ENCODE results near the gene C1QTNF8. TPM values are rescaled to one million over a fixed set of nuclear protein-coding genes. Genes with fewer than 3 reads are reported as not detected.

C1QTNF8 gene
- total and polyA plus RNA-seq, 5 donors from 2014 or later = not detected

DNA sequence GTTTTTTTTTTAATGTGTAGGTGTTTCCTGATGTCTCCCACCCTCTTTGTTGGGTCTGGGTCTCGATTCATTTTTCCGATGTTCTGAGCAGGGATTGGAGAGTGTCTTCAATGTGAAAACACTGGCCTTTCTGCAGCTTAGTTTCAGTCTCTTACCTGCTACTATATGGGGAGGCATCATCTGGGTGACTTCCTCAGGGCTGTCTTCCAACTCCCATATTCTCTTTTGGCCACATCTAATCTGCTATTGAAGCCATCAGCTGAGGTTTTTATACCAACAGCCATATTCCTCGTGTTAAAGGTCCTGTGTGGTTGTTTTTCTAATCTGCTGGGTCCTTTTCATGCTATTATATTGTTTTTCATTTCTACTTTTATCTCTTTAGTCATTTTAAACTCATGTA is 36.7 kb downstream of the C1QTNF8 start:
- H3K4me1 ChIP-seq (ENCODE audit: control insufficient read depth, insufficient read depth, low read length, poor library complexity, severe bottlenecking) = no peaks in the 10 kb centered on the region
- H3K27ac ChIP-seq (ENCODE audit: insufficient read depth, low read length, poor library complexity, severe bottlenecking) = no peak overlapping the region
- no peaks in the 10 kb centered on the region for H3K36me3 ChIP-seq (ENCODE audit: control insufficient read depth, insufficient read depth, low read length)
- H3K4me1 Mint-ChIP-seq = no peaks in the 10 kb centered on the region
- H3K4me3 Mint-ChIP-seq = no peak overlapping the region
- DNase-seq (no peak), ATAC-seq (ENCODE audit: low read depth in 2 of 2) (no peak)
- H3K9me3 ChIP-seq (ENCODE audit: control insufficient read depth in 2 of 2, low read length in 2 of 2) = peaks cover 3 to 8% of the 10 kb centered on the region in 2 experiments
- no peaks in the 10 kb centered on the region for H3K27me3 ChIP-seq (ENCODE audit: control insufficient read depth, insufficient read depth, low read length)
- no peaks in the 10 kb centered on the region for H3K36me3 Mint-ChIP-seq
- no peaks in the 10 kb centered on the region for H3K27me3 Mint-ChIP-seq
- no peak overlapping the region for H3K27ac Mint-ChIP-seq
- H3K4me3 ChIP-seq (ENCODE audit: low read depth, low read length) = no peak overlapping the region
- H3K9me3 Mint-ChIP-seq = peaks cover 0 to 6% (median 2%) of the 10 kb centered on the region in 7 donors

DNA sequence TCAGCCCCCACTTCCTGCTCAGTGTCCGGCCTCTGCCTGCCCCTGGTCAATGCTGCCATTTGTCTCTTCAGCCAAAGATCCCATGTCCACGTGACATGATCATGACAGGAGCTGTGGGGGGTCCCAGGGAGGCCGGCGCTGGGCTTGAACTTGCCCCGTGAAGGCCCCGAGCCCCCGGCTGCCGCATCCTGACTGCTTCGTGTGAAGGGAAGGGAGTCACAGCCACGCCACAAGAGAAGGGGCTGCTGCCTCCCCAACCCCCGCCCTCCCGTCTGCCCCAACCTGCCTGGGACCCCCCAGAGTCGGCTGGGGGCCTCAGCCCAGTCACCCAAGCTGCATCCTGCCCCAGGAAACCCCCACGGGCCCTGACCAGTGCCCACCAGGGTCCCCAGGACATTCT is 37.8 kb downstream of the C1QTNF8 start:
- ATAC-seq (ENCODE audit: low read depth in 2 of 2) = no peak
- no peaks in the 10 kb centered on the region for H3K27me3 ChIP-seq (ENCODE audit: control insufficient read depth, insufficient read depth, low read length)

DNA sequence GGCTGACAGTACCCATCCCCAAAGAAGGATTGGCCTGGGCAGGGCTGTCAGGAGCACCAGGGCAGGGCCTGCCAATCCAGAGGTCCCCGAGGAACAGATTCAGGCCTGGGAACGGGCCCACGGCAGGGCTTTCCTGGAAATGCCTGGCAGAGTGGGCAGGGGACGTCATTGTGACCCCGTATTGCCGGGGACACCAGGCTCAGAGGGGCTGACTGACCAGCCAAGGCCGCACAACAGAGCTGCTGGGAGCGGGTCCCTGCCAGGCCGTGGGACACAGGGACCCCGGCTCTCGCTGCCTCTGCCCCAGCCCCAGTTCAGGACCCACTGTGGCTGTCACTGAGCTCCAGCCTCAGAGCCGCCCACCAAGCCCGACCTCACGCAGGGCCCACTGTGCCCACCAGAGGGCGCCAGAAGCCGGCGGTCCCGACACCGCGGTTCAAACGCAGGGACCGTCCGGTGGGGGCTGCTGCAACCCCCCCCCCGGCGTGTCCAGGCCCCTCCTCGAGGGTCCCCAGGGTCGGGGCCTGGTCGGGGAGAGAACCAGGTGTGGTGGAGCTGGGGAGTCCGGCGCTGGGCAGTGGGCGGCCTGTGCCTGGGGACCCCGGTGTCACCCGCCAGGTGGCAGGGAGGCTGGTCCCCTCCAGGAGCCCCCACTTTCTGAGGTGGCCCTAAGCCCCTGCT is 38.7 kb downstream of the C1QTNF8 start:
- H3K27ac Mint-ChIP-seq = no peak overlapping the region

More for the DNA sequence above, 37.8 kb downstream of the C1QTNF8 start:
- no peak overlapping the region for H3K27ac Mint-ChIP-seq
- no peaks in the 10 kb centered on the region for H3K27me3 Mint-ChIP-seq
- H3K4me3 ChIP-seq (ENCODE audit: low read depth, low read length) = no peak overlapping the region
- H3K9me3 Mint-ChIP-seq = peaks cover 0 to 6% (median 2%) of the 10 kb centered on the region in 7 donors
- no peaks in the 10 kb centered on the region for H3K4me1 ChIP-seq (ENCODE audit: control insufficient read depth, insufficient read depth, low read length, poor library complexity, severe bottlenecking)
- no peak overlapping the region for H3K4me3 Mint-ChIP-seq
- H3K4me1 Mint-ChIP-seq = no peaks in the 10 kb centered on the region
- no peaks in the 10 kb centered on the region for H3K36me3 ChIP-seq (ENCODE audit: control insufficient read depth, insufficient read depth, low read length)
- DNase-seq = no peak
- H3K27ac ChIP-seq (ENCODE audit: insufficient read depth, low read length, poor library complexity, severe bottlenecking) = no peak overlapping the region
- H3K36me3 Mint-ChIP-seq = no peaks in the 10 kb centered on the region
- H3K9me3 ChIP-seq (ENCODE audit: control insufficient read depth in 2 of 2, low read length in 2 of 2) = peaks cover 3 to 8% of the 10 kb centered on the region in 2 experiments

DNA sequence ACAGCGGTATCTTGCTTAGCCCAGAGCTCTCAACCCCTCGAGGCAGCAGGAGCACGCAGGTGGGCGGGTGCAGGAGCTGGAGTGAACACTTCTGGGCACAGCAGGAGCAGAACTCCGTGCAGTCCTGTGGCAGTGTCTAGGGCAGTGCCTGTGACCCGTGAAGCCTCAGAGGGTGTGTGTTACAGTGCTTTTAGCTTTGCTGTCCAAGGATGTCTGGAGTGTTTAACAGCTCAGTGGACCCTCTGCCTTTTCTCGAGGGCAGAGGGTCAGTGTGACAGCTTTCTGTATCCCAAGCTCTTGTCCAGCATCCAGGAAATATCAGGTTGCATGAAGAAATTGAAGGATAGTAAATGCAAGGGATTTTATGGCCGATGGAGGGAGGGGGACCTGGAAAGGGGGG is 39.8 kb downstream of the C1QTNF8 start:
- no peaks in the 10 kb centered on the region for H3K36me3 Mint-ChIP-seq
- H3K4me3 Mint-ChIP-seq = no peak overlapping the region
- H3K36me3 ChIP-seq (ENCODE audit: control insufficient read depth, insufficient read depth, low read length) = no peaks in the 10 kb centered on the region
- H3K4me1 Mint-ChIP-seq = no peaks in the 10 kb centered on the region
- no peak overlapping the region for H3K4me3 ChIP-seq (ENCODE audit: low read depth, low read length)
- H3K9me3 Mint-ChIP-seq = peaks cover 0 to 6% (median 2%) of the 10 kb centered on the region in 7 donors
- peaks cover 3 to 8% of the 10 kb centered on the region in 2 experiments for H3K9me3 ChIP-seq (ENCODE audit: control insufficient read depth in 2 of 2, low read length in 2 of 2)
- no peaks in the 10 kb centered on the region for H3K4me1 ChIP-seq (ENCODE audit: control insufficient read depth, insufficient read depth, low read length, poor library complexity, severe bottlenecking)
- ATAC-seq (ENCODE audit: low read depth in 2 of 2) (no peak), DNase-seq (no peak)
- H3K27ac ChIP-seq (ENCODE audit: insufficient read depth, low read length, poor library complexity, severe bottlenecking) = no peak overlapping the region
- no peak overlapping the region for H3K27ac Mint-ChIP-seq
- no peaks in the 10 kb centered on the region for H3K27me3 Mint-ChIP-seq
- no peaks in the 10 kb centered on the region for H3K27me3 ChIP-seq (ENCODE audit: control insufficient read depth, insufficient read depth, low read length)

More for the DNA sequence above, 38.7 kb downstream of the C1QTNF8 start:
- peaks cover 0 to 6% (median 2%) of the 10 kb centered on the region in 7 donors for H3K9me3 Mint-ChIP-seq
- no peaks in the 10 kb centered on the region for H3K4me1 ChIP-seq (ENCODE audit: control insufficient read depth, insufficient read depth, low read length, poor library complexity, severe bottlenecking)
- H3K27me3 Mint-ChIP-seq = no peaks in the 10 kb centered on the region
- no peaks in the 10 kb centered on the region for H3K27me3 ChIP-seq (ENCODE audit: control insufficient read depth, insufficient read depth, low read length)
- H3K27ac ChIP-seq (ENCODE audit: insufficient read depth, low read length, poor library complexity, severe bottlenecking) = no peak overlapping the region
- H3K9me3 ChIP-seq (ENCODE audit: control insufficient read depth in 2 of 2, low read length in 2 of 2) = peaks cover 3 to 8% of the 10 kb centered on the region in 2 experiments
- no peak overlapping the region for H3K4me3 Mint-ChIP-seq
- H3K4me3 ChIP-seq (ENCODE audit: low read depth, low read length) = no peak overlapping the region
- peak in 1 of 2 donors; percentile 52 for ATAC-seq (ENCODE audit: low read depth in 2 of 2)
- no peaks in the 10 kb centered on the region for H3K4me1 Mint-ChIP-seq
- no peaks in the 10 kb centered on the region for H3K36me3 ChIP-seq (ENCODE audit: control insufficient read depth, insufficient read depth, low read length)
- DNase-seq = peak; percentile 13 to 48 (median 26)
- H3K36me3 Mint-ChIP-seq = no peaks in the 10 kb centered on the region

DNA sequence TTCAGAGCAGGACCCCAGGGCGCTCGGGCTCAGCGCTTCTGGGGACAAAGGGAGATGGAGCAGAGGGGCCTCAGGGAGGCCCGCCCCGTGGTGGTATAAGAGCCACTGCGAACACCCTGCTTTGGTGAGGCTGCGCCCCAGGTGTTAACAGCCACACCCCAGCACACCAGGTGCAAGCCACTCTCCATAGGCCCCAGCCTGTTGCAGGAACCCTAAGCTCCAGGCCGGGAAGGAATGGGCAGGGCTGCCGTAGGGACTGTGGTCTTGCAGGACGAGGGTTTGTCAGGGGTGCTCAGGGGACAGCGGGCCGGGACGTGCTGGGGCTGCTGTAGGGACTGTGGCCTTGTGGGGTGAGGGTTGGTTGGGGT is 40.5 kb downstream of the C1QTNF8 start:
- Mint-ChIP-seq H3K27me3 (no peaks in the 10 kb centered on the region), H3K27ac (no peak overlapping the region), H3K4me3 (no peak overlapping the region), H3K36me3 (no peaks in the 10 kb centered on the region), H3K4me1 (no peaks in the 10 kb centered on the region), H3K9me3 (peaks cover 0 to 6% (median 2%) of the 10 kb centered on the region in 7 donors)
- Histone ChIP-seq H3K27me3 (ENCODE audit: control insufficient read depth, insufficient read depth, low read length) (no peaks in the 10 kb centered on the region), H3K4me3 (ENCODE audit: low read depth, low read length) (no peak overlapping the region), H3K9me3 (ENCODE audit: control insufficient read depth in 2 of 2, low read length in 2 of 2) (peaks cover 3 to 8% of the 10 kb centered on the region in 2 experiments), H3K4me1 (ENCODE audit: control insufficient read depth, insufficient read depth, low read length, poor library complexity, severe bottlenecking) (no peaks in the 10 kb centered on the region), H3K36me3 (ENCODE audit: control insufficient read depth, insufficient read depth, low read length) (no peaks in the 10 kb centered on the region), H3K27ac (ENCODE audit: insufficient read depth, low read length, poor library complexity, severe bottlenecking) (no peak overlapping the region)
- DNase-seq = no peak
- no peak for ATAC-seq (ENCODE audit: low read depth in 2 of 2)

DNA sequence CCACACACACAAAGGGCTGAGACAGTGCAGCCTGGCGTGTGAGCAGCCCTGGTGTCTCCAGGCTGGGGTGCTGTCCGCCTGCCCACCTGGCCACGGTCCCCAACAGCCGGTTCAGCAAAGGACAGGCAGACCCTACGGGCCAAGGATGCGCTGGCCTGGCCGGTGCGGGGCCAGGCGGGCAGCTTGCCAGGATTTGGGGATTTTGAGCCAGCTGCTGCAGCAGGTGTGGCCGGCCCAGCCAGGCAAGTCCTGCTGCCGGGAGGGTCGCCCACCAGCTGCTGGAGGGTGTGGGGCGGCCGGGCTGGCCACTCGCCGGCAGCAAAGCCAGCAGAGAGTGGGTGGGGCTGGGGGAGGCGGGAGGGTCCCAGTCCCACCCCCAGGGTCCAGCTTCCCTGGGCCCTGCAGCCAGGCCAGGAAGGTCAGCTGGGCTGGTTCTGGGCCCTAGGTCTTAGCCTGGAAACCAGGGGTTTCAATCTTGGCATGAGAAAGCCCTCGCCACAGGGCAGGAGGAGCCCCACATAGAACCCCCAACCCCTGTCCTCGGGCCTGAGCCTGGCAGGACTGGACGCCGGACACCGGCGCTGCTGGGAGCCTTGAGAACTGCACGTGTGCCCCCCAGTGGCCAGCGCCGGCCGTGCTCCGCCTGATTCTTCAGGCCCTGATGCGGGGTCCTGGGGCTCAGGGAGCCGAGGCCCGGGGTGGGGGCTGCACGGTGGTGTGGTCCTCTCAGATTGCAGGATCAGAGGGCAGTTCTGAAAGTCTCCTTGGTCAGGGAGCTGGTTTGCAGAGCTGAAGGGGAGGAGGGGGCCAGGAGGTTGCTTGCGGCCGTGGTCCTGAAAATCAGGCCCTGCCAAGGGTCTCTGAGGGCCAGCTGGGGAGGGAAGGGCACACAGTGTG is 41.1 kb downstream of the C1QTNF8 start:
- no peaks in the 10 kb centered on the region for H3K36me3 ChIP-seq (ENCODE audit: control insufficient read depth, insufficient read depth, low read length)
- H3K4me3 ChIP-seq (ENCODE audit: low read depth, low read length) = no peak overlapping the region
- no peaks in the 10 kb centered on the region for H3K4me1 Mint-ChIP-seq
- H3K27me3 ChIP-seq (ENCODE audit: control insufficient read depth, insufficient read depth, low read length) = no peaks in the 10 kb centered on the region
- peaks cover 3 to 8% of the 10 kb centered on the region in 2 experiments for H3K9me3 ChIP-seq (ENCODE audit: control insufficient read depth in 2 of 2, low read length in 2 of 2)
- peaks cover 0 to 6% (median 2%) of the 10 kb centered on the region in 7 donors for H3K9me3 Mint-ChIP-seq
- no peak overlapping the region for H3K27ac ChIP-seq (ENCODE audit: insufficient read depth, low read length, poor library complexity, severe bottlenecking)
- DNase-seq (peak in 1 of 3 donors; percentile 14), ATAC-seq (ENCODE audit: low read depth in 2 of 2) (no peak)
- H3K27ac Mint-ChIP-seq = no peak overlapping the region
- H3K27me3 Mint-ChIP-seq = no peaks in the 10 kb centered on the region
- H3K4me3 Mint-ChIP-seq = no peak overlapping the region
- no peaks in the 10 kb centered on the region for H3K4me1 ChIP-seq (ENCODE audit: control insufficient read depth, insufficient read depth, low read length, poor library complexity, severe bottlenecking)
- no peaks in the 10 kb centered on the region for H3K36me3 Mint-ChIP-seq

DNA sequence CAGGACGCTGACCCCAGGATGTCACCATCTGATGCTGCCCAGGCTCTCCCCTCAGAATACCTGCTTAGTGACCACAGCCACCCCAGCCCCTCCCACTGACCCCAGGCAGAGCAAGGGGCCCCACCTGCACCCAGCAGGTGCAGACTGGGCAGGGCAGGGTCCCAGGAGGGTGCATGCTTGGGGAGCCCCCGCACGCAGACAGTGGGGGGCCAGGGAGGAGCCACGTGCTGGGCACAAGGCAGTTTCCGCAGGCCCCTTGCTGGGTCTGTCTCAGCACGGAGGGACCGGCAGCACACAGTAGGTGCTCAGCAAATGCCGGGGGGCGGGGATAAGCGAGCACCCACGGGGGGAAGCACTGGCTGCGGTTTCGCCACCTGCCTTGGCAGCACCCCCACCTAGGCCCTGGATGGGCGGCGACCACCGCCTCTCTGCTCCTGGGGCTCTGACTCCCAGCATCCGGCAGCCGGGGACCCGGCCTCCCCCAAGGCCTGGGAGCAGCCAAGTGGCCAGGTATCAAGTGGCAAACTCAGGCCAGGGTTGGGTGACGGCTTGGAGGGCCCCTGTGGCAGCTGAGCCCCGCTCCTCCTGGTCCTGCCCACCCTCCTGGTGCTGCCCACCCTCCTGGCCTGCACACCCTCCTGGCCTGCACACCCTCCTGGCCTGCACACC is 42.2 kb downstream of the C1QTNF8 start:
- H3K36me3 Mint-ChIP-seq = no peaks in the 10 kb centered on the region
- H3K27me3 Mint-ChIP-seq = no peaks in the 10 kb centered on the region
- Histone ChIP-seq H3K4me3 (ENCODE audit: low read depth, low read length) (no peak overlapping the region), H3K4me1 (ENCODE audit: control insufficient read depth, insufficient read depth, low read length, poor library complexity, severe bottlenecking) (no peaks in the 10 kb centered on the region), H3K9me3 (ENCODE audit: control insufficient read depth in 2 of 2, low read length in 2 of 2) (peaks cover 0 to 1% of the 10 kb centered on the region in 2 experiments), H3K27ac (ENCODE audit: insufficient read depth, low read length, poor library complexity, severe bottlenecking) (no peak overlapping the region), H3K36me3 (ENCODE audit: control insufficient read depth, insufficient read depth, low read length) (no peaks in the 10 kb centered on the region), H3K27me3 (ENCODE audit: control insufficient read depth, insufficient read depth, low read length) (no peaks in the 10 kb centered on the region)
- no peak overlapping the region for H3K4me3 Mint-ChIP-seq
- H3K27ac Mint-ChIP-seq = no peak overlapping the region
- H3K4me1 Mint-ChIP-seq = no peaks in the 10 kb centered on the region
- ATAC-seq (ENCODE audit: low read depth in 2 of 2) (no peak), DNase-seq (no peak)
- H3K9me3 Mint-ChIP-seq = peaks cover 0 to 3% (median 0%) of the 10 kb centered on the region in 7 donors
